HG03460 (cell line): ENCODE measurements around the gene NUDT15.
A peak's percentile ranks its signal among the peaks of the same experiment; 100 is the strongest.
"Not testable (repeated sequence)": the region's sequence is repeated elsewhere in the genome, so short reads cannot be mapped to it uniquely, and the experiment has no call there.

Experiments
- ATAC-seq: cut with Tn5 transposase; IDR thresholded peaks from one replicate; pipeline ENCODE4 v1.9.1; 2021; ENCODE audit not compliant: unreplicated experiment

NUDT15 gene

DNA sequence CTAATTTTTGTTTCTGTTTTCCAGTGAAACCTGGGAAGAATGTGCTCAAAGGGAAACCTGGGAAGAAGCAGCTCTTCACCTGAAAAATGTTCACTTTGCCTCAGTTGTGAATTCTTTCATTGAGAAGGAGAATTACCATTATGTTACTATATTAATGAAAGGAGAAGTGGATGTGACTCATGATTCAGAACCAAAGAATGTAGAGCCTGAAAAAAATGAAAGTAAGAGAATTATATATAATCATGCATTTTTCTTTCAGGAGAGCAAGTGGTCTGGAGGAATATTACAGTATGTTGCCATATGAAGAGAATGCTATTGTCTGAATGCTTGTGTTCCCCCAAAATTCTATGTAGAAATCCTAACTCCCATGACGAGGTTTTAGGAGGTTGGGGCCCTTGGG is 3.4 kb downstream of the NUDT15 start:
- ATAC-seq = no peak

DNA sequence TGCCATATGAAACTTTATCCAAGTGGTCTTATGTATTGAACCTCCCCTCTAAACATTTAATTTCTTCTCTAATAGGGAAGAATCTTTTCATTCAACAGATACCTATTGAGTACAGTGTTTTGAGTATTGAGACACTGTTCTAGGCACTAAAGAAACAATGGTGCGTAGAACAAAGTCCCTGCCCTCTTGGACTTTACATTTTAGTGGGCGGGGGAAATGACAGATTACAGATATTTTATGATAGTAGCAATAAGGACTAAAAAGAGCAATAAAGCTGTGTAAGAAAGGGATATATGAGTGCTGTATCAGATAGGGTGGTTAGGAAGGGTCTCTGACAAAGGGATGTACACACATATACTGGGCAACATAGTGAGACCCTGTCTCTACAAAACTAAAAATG is 5.4 kb downstream of the NUDT15 start:
- no peak for ATAC-seq

DNA sequence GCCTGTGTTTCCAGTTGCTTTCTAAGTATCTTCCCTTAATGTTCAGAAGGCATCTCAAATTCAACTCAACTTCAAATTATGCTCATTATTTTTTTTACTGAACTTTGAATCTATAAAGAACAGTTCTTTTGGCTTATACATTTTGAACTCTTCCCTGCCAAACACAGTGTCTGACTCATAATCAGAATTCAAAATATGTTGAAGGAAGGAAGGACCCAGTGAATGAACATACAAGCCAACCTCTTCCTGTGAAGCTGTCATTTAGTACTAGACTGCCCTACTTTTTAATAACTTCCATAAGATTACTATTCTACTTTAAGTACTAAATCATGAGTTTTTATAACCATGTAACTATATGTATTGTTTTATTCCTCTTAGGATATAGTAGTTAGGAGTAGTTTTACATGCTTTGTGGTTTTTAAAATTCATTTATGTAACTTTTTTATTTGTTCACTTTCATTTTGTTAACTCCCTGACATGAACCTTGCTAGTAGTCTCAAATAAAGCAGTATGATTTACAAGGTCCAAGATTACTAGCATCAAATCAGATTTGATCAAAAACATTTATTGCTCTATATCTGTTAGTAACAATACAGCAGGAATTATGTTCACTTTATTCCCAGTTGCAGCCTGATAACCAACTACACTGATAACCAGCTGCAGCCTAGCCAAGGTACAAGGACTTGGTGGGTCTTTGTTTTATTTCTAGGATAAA is 6.4 kb downstream of the NUDT15 start:
- ATAC-seq = peak; percentile 62

DNA sequence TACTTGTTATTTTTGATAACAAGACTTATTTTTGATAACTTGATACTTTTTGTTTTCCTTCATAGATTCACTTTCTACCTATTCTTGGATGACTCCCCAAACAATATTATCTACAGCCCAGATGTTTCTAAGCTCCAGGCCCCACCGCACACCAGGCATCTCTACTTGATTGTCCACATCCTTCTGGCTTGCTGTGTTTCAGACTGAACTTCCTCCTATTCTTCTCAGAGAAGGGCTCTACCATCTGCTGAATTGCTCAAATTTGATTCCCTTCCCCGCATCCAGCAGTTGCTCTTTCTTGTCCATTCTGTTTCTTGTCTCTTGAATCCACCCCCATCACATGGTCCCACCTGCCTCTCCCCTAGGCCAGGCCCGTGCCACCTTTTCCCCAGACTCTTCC is 13.0 kb downstream of the NUDT15 start:
- ATAC-seq = no peak

DNA sequence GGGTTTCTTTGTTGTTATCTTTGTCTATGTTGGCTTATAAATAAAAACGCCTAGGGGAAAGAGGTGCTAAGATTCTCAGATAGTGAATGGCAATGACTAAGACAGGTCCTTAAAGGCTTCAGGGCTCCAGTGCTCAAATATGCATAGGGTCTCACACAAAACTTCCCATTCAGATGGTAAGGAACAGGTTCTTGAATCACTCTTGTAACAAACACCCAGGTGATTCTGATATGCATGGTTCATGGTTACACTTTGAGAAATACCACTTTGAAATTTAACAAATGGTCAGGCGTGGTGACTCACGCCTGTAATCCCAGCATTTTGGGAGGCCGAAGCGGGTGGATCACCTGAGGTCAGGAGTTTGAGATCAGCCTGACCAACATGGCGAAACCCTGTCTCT is 17.1 kb downstream of the NUDT15 start:
- no peak for ATAC-seq

DNA sequence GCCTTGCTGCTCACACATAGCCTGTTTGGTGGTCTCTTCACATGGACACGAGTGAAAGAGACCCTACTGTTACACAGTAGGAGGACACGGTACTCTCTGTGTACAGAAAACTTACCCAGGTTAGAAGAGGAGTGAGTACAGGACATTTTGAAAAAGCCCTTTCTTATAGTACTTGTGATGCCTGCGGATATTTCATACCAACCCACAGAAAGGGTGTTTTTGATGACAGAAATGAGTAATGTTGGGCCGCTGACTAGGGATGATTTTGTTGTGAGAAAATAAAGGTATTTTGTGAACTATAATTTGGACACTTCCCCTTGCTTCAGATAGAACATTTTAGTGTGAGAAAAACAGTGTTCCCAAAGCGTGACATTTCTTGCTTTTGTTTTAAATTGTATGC is 18.2 kb downstream of the NUDT15 start:
- no peak for ATAC-seq

DNA sequence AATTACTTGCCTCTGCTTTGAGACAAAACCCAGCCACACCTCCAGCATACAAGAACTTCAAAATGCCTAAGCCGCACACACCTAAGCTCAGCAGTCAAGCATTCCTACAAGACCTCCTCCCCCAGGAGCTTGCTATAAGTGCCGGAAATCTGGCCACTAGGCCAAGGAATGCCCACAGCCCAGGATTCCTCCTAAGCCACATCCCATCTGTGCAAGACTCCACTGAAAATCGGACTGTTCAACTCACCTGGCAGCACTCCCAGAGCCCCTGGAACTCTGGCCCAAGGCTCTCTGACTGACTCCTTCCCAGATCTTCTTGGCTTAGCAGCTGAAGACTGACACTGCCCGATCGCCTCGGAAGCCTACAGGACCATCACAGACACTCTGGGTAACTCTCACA is 21.0 kb downstream of the NUDT15 start:
- ATAC-seq = not testable (repeated sequence)

DNA sequence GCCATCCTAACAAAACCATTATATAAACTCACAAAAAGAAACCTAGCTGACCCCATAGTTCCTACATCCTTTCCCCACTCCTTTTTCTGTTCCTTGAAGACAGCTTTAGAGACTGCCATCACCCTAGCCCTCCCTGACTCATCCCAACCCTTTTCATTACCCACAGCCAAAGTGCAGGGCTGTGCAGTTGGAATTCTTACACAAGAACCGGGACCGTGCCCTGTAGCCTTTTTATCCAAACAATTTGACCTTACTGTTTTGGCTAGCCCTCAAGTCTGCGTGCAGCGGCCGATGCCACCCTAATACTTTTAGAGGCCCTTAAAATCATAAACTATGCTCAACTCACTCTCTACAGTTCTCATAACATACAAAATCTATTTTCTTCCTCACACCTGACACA is 22.4 kb downstream of the NUDT15 start:
- ATAC-seq = not testable (repeated sequence)

DNA sequence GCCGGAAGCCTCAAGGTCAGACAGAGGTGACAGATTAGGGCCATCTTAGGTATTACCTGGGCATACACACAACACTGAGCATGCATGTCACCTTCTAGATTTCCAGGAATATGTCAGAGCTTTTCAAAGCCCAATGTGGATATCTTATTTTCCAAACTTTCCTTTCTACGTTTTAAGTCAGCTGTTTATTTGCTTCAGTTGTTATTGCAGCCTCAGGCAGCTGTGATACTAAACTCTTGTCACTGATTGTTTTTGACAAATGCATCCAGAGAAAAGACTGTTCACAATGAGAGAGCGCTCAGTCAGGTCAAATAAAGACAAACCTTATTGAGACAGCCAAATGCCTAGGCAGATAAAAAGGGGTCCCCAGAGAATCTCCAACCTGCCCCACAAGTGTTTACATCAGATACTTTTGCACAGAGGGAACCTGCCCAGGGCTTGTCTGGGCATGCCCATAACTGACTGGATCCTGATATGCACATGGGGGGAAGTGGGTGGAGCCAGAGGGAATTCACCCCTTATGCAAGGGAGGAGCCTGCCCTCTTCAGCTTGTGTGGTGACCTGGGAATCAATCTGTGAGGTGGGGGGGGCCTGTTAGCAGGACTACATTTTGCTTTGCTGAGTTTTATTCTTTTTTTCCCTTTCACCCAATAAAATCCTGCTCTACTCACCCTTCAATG is 28.9 kb downstream of the NUDT15 start:
- ATAC-seq = no peak

DNA sequence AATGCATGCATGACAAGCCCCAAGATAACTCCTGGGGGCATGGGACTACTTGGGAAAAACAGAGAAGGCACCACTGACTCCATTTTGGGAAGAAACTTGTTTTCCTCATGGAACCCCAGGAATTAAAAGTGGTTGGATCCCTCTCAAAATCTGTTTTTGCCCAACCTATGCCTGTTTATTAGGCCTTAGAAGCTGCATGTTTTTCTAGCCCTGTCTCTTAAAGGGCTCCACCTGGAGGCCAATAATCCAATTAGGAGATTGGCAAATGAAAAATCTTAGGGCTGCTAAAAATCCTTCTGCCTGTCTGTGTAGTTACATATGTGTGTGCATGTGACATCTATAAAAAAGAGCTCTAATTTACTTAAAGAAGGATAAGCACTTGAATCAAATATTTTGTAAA is 30.5 kb downstream of the NUDT15 start:
- ATAC-seq = no peak

DNA sequence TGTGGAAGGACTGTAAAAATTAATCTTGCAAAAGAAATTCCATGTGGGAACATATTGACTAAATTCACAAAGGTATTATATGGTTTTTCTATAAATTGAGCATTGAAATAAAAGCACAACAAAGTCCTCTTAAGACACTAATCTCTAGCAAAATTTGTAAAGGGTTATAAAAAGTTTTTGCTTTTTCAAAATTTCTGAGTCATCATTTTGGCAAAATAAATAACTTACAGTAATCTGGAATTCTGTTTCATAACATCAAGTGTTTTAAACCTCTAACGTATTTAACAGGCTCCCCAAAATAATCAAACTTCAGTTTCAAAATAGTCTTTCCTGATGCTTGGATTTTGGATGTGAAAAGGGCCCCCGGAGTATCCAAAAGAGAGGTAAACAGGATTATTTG is 31.4 kb downstream of the NUDT15 start:
- no peak for ATAC-seq

DNA sequence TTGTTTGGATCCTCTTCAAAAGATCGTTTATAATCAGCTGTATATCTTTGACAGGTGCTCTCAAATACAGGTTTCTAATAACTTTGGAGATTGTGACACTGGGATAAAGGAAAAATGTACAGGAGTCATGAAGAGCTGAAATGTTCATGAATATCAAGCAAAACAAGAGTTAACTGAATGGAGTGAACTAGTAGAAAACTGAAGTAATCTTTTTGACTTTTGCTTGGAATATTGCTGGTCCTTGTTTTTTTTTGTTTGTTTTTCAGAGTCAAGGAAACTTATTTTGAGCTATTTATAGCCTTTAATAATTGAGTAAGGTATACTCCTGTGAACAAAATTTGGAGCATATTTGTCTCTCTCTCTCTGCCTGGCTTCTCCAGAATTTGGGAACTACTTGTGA is 32.0 kb downstream of the NUDT15 start:
- ATAC-seq = no peak

DNA sequence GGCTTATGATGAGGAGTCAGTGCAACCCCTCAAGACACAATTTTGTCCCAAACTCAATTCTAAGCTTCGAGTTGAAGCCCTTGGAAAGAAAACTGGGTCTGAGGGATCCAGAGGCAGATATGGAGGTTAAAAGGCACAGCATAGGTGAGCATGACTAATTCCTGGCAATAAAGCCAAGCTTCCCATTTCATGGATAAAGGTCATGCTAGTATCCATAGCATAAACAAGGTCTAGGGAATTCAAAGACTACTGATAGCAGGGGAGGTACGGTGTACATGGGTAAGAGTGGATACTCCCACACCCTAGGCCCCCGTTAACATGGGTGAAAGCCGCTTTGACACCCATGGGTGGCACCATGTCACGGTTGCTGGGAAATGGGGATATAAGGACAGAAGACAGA is 33.4 kb downstream of the NUDT15 start:
- ATAC-seq = no peak

DNA sequence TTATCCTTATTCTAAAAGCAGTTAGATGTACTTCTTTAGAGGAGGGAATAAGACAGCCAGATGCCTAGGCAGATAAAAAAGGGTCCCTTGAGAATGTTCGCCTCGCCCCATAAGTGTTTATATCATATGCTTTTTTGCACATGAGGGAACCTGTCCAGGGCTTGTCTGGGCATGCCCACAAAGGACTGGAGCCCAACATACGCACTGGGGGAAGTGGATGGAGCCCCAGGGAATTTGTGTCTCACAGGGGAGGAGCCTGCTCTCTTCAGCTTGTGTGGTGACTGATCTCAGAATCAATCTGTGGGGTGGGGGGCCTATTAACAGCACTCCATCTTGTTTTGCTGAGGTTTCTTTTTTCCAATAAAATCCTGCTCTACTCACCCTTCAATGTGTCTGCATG is 34.8 kb downstream of the NUDT15 start:
- no peak for ATAC-seq

DNA sequence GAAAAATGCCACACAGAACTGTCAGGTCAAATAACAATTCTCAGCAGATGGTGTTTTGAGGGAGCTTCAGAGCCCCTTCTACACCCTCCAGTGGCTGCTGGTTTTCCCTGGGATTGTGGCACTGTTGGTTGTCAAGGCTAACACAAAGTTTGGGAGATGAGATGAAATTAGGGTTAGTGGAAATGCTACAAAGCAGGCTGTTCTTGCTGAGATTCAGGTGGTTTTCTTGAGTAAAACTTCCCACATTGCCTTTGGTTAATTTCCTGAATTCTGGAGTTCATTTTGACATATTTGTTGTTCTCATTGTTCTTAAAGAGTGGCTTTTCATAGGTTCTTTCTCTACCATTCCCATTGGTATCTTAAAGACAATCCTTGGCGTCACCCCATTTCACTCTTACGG is 35.3 kb downstream of the NUDT15 start:
- no peak for ATAC-seq

DNA sequence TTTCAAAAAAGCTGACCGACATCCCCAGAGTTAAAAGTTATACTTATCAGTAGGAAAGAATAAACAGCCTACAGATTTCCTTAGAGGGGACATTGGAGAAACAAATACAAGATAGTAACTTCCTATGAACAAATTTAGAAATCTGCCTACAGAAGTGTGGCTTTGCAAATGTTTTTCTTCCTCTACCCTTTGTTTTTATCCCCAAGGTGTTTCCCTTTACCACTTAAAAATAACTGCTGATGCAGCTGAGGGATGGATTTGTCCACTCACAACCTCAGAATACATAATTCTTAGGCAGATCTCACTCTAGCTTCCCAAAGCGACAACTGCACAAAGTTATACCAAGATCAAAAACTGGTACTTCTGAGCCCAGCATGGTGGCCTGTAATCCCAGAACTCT is 36.5 kb downstream of the NUDT15 start:
- ATAC-seq = no peak

DNA sequence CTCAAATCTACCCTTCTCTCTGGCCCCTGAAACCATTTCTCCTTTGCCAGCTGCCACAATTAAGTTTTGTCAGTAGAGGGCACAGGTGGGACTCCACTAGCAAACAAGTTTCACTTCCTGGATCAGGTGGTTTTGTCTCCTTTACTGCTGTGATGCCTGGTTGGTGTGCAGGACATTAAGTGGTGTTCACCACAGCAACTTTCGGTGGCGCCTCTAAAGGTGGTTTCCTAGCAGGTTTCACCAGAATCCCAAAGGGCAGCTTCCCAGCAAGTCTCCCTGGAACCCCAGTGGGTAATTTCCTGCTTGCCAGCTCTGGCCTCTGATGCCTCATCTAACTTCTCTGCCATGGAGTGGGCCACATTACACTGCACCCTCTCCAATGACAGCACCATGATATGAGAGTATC is 40.7 kb downstream of the NUDT15 start:
- ATAC-seq = peak; percentile 96

DNA sequence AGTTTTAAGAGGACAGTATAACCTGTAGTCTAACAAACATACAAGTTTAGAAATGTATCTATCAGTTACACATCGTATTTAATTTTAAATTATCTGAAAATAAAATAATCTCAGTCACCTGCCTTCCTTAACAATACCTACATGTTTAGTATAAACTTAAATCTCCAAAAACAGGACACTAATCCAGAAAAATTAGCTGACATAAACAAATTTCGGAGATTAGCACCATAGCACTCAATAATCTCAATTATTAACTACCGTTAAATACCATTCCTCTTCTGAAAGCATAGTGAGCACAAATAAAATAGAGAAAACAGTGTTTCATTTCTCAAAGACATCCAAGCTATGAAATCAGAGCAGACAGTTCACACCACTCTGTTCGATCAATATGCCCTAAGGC is 44.2 kb downstream of the NUDT15 start:
- ATAC-seq = no peak

DNA sequence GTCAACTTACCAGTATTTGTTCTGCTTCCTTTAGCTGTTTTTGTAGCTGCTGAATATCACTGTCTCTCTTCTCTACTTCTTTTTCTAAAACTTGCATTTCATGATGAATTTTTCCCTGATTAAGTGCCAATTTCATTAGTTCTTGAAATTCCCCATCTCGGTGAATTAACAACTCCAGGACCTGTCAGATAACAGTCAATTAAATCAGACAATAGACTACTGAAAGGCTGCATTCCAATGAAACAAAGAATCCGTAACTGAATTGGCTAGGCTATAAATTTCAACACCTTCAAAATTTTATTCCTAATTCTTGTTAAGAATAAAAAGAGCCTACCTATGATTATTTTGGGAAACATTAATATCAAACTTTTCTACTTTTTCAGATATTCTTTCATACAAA is 48.7 kb downstream of the NUDT15 start:
- ATAC-seq = no peak

DNA sequence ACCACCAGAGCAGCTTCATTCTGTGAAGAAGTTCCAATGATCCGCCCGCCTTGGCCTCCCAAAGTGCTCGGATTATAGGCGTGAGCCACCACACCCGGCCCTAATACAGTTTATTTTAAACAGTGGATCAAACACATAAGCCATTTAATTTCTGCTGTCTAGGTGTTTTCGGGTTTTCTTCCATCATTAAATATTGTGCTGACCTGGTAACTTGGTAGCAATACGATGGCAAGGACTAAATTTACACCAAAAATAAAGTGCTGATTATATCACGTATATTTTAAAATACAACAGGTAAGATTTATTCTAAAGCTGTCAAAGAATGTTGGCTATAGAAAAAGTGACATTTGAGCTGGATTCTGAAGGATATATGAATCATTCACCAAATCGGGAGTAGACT is 56.1 kb downstream of the NUDT15 start:
- ATAC-seq = no peak

DNA sequence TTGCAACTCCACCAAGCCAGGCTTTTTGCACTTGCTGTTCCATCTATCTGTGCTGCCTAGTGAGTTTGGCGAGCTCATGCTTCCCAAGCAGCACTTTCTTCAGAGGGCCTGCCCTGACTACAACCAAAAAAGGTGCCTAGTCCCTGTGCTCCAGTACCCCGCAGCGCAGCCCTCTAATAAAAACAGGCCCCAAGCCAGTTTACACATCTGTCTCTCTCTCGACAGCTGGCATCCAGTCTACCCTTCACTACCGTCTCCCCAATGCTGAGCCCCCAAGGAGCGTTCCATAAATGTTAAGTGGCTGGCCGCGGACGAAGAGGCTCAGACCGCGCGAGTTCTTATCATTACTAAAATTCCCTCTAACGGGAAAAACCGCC is 56.9 kb downstream of the NUDT15 start:
- ATAC-seq = peak; percentile 9

DNA sequence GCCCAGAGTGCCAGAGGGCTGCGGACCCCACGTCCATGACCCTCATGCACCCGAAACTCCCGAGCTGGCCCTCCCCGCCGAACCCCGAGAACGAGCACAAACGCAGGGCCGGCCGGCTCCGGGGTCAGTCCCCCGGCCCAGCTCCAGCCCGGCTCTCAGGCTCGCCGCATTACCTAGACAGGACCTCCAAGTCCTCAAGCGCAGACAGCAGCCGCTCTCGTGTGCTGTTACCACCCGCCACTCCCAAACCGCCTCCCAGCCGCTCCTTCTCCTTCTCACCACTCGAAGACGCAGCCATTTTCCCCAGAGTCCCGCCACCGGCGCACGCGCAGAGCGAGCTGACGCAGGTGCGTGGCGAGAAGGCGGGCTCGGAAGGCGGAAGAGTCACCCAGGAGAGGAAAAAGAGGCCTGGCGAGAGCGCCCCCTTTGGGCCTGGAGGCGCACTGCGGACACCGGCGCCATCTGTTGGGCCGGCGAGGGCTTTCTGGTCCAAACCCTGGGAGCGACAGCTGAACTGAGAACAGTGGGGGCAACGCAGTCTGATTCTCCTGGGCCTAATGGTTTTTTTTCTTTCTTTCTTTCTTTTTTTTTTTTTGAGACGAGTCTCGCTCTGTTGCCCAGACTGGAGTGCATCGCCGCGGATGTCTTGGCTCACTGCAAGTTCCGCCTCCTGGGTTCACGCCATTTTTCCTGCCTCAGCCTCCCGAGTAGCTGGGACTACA is 57.4 kb downstream of the NUDT15 start, which contains the start of gene MED4:
Gene MED4 (minus strand): TSS at position 324 of the 722 bp plus-strand sequence. CDS start 26 bp downstream, at position 298.
- peak; percentile 93 for ATAC-seq
